Ammon's horn (tissue), 1 donor: ENCODE measurements around the gene LIPC.
A peak's percentile ranks its signal among the peaks of the same experiment; 100 is the strongest.

Source experiments
- DNase-seq: peaks from one replicate; pipeline ENCODE4 v3.0.0-alpha.2; 2016; ENCODE audit warnings: low spot score

Gene LIPC

DNA sequence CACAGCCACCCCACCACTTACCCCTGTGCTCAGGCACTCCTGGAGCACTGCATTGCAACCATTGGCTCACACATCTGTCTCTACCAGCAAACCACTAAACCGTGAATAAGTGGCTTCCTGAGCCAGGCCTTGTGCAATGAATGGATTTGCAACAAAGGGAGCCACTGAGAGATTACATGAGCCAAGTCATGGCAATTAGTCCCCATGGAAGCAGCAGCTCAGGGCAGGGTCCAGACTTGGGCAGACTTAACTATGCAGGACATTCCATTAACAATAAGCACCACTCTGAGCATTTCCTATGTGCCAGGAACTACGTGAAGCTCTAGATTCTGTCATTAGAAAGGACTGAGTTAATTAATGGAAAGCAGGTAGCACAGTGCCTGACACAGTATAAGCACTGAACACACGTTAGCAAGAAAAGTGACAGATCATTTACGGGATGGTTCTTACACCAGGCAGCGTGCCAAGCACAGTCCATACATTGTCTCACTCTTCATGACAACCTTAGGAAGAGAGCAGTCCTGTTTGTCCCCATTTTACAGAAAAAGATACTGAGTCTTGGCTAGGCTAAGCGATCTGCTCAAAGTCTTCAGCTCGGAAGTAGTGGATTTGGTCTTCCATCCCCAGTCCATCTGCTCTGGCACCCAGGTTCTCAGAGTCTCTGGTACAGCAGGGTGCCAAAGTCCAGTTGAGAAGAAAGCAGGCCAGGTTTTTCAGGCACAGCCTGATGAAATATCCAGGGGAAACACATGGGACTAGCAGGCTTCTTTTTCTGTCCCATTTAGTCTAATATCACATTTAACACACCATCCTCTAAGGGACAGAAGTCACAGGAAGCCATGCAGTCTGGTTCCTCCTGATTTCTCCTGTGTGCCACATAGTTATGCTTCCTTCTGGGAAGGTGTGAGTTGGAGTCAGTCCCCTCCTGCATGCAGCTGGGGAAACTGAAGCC lies 44.1 kb downstream of the LIPC start:
- peak; percentile 58 for DNase-seq

DNA sequence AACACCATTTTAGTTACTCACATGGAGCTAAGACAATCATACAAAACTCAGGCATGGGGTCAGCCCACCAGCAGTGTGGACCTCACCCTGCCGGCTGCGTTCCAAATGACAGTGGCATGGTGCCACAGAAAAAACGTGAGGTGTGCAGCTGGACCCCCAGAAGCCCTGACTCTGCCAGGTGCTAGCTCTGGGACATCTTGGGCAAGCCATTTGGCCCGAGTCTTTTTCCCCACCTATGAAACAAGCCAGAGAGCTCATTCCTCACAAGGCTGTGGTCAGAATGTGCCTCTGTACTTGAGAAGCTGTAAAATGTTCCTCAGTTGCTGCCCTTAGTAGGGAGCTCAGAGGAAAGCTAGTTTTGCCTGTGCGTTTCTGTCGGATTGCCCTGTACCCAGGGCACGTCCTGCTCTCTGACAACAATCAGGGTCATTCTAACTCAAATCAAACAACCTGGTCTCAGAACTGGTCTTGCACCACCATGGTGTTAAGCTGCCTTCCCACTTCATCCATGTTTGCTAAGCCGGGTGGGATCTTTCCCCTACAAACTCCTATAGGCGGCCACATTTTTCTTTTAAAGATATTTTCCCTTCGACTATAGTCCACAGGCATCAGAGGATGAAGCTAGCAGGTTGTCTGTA lies 44.9 kb downstream of the LIPC start:
- no peak for DNase-seq

DNA sequence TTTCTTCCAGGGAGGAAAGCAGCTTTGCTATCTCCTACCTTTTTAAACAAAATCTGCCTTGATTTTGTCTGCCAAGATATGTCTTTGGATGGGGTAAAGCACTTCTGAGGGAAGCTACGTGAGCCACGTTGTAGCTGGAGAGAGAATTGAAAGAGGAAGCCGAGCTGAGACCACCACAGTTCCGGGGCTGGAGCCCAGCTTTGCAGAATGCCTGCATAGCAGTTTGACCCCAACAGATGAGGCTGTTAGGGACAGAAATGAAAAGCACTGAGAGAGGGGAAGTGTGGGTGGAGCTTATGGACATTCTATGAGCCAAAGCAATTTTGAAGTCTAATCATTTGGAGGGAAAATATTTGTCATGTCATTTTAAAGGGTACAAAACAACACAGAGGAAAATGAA lies 45.4 kb downstream of the LIPC start:
- peak; percentile 49 for DNase-seq

DNA sequence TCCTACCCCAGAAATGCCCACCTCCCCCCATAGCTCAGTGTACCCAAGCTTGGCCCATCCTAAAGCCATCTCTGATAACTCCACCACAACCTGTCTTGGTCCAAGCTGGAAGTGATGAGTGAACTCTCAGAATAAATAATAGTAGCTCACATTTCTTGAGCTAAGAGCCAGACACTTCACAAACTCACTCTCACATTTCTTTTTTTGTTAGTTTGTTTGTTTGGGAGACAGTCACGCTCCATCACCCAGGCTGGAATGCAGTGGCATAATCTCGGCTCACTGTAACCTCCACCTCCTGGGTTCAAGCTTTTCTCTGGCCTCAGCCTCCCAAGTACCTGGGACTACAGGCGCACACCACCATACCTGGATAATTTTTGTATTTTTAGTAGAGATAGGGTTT lies 46.2 kb downstream of the LIPC start:
- DNase-seq = no peak

DNA sequence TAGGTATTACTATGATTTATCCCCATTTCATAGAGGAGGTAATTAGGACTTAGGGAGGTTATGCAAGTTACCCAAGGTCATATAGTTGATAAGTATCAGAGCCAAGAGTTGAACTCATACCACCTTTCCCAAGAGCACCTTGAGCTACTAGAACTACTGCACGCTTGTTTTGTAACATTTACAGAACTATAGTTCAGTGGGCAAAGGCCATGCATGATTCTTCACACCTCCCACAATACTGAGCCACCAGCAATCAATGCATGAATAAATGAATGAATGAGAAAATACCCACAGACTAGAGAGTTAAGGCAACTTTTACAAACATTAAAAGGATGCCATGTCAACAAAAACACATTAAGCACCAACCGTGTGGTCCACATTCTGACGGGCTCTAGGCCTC lies 46.8 kb downstream of the LIPC start:
- DNase-seq = no peak

DNA sequence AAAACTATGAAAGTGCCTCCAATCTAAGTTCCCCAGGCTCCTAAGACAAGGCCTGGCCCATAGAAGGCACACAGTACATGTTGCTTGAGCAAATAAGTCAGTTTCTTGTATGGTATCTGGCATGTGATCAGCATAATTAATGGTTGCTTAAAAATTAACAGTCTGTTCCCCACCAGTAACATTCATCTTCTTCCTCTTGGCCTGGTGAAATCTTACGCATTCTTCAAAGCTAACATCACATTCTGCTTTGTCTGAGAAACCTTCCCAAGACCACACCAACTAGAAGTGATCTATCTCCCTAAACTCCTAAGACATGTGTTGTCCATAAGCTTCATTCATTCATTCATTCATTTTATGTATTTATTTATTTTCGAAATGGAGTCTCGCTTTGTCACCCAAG lies 48.1 kb downstream of the LIPC start:
- no peak for DNase-seq

DNA sequence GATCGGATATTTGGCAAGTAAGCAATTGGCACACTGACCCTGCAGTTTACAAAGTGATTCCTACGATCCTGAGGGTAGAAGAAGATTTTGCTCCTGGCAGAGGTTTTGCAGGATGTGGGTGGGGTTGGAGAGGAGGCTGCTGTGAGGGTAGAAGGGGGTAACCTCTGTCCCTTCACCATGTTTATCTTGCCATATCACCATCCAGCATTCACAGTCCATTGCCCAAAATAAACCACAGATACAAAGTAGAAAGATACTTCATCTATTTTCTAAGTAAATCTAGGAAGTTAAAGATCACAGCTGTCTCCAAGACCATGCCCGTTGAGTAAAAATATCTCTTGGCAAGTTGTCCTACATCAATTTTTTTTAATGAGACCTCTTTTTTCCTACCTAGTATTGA lies 51.6 kb downstream of the LIPC start:
- no peak for DNase-seq

DNA sequence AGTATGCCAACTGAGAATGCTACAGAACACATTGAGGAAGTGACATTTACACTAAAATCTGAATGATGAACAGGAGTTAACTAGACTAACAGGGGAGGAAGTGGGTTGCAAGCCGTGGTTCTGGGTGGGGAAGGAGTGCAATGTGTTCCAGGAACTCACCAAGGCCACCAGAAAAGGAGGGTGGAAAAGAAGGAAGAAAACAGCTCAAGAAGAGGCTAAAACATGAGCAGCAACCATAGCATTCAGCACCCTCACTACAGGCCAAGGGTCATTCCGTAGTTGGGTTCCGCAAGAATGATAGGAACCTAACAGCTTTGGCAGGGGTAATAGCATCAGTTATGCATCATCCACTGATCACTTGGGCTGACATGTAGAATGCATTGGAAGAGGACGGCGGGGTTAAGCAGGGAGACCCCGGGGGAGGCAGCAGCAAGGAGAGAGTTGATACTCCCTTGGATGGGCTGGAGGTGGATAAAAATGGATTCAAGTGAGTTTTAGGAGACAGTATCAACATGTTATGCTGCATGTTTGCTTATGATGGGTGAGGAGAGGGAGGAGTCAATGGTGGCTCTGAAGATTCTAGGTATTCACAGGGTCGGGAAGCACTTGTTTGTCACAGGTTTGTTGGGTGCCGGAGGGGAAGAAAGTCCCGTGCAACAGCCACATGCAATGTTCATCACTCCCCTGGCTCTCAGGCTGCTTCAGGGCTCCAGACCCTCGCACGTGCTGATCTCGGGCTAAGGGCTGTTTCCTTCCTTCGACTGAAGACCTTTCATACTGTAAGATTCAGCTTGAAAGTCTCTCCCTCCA lies 53.2 kb downstream of the LIPC start:
- DNase-seq = peak; percentile 60

DNA sequence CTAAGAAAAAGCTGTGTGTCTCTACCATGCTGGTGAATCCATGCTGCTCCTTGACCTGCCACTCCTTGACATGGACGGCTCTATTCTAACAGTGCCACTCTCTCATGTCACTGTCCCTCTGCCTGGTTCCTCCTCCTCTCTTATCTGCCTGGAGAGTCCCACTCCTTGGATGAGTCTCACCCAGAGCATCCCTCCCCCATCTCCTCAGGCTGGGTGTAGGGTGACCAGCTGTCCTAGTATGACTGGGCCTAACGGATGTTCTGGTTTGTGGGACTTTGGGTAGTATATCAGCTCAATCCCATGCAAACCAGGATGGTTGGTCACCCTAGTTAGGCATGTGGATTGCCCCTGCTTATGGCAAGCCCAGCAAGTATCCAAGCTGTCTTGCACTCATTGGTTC lies 54.3 kb downstream of the LIPC start:
- no peak for DNase-seq

DNA sequence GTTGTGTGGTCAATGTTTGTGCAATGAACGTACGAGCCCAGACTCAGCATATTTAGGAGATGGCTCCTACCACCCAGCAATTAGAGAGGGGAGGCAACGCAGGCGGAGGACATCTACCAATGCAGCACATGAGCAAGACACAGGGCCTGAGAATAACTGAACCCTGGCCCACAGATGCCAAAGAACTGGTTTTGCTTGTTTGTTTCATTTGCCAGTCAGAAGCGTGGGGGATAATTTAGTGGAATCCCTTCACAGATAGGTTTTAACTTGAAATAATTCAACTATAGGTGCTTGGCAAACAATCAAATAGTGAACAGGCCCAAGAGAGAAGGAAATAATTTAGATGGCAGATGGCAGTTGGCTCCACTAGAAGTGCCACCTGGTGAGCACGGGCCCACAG lies 54.8 kb downstream of the LIPC start:
- DNase-seq = no peak

DNA sequence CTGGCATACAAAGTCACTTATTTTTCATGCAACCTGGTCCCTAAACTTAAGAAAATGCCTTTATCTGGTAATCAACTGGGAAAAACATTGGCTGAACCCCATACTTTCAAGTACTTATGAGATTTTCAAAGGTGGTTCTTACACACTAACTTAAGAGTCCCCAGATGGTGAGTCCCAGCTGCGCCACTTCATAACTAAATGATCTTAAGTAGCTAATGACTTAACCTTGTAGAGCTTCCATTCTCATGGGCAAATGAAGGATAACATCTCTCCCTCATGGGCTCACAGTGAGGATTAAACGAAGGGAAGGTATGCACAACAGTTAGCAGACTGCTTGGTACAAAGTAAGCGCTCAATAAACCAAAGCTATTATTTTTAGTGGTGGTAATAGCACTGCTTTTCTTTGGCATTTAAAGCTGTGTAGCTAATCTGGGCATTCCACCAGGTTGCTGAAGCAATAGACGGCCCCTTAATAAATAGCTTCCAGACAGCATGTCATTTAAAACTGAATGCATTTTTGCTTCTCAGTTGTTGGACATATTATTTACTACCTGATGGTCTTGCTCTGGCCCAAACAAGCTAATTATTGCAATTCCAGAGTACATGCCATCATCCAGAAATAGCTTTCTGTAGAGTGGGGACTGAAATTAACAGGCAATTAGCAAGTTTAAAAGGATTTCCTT lies 55.4 kb downstream of the LIPC start:
- DNase-seq = no peak

DNA sequence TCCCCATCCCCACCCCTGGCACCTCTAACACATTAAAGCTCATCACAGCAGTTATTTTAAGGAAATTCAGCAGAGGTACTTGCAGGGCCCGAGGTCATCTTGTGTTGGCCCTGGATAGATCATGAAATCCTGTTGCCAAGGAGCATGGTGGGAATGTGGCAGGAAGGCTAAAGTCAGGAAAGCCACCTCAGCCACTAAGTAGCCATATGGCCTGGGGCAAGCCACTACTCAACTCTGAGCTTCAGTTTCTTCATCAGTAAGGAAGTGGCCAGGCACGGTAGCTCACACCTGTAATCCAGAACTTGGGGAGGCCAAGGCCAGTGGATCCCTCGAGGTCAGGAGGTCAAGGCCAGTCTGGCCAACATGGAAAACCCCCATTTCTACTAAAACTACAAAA lies 55.9 kb downstream of the LIPC start:
- DNase-seq = no peak

DNA sequence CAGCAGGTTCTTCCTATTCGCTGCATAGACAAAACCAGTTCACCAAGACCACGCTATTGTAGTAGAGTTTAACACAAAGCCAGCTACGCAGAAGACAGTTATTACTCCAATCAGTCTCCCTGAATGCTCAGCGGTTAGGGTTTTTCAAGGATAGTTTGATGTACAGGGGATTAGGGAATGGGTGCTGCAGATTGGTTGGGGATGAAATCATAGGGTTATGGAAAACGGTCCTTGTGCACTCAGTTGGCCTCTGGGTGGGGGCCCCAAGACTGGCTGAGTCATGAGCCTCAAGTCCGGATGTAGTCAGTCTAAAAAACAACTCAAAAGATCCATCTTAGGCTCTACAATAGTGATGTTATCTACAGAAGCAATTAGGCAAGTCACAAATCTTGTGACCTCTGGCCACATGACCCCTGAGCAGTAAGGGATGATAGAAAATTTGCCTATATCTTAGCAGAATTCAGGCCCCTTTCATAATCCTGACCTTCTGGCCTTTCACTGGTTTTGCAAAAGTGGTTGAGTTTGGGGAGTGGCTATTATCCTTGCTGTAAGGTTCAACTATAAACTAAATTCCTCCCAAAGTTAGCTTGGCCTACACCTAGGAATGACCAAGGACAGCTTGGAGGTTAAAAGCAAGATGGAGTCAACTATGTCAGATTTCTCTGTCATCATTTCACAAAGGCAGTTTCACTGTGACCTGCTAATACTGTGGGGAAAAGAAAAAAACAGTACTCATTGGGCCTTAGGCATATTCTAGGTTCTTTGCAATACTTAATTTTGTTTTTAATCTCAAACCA lies 57.7 kb downstream of the LIPC start:
- no peak for DNase-seq

DNA sequence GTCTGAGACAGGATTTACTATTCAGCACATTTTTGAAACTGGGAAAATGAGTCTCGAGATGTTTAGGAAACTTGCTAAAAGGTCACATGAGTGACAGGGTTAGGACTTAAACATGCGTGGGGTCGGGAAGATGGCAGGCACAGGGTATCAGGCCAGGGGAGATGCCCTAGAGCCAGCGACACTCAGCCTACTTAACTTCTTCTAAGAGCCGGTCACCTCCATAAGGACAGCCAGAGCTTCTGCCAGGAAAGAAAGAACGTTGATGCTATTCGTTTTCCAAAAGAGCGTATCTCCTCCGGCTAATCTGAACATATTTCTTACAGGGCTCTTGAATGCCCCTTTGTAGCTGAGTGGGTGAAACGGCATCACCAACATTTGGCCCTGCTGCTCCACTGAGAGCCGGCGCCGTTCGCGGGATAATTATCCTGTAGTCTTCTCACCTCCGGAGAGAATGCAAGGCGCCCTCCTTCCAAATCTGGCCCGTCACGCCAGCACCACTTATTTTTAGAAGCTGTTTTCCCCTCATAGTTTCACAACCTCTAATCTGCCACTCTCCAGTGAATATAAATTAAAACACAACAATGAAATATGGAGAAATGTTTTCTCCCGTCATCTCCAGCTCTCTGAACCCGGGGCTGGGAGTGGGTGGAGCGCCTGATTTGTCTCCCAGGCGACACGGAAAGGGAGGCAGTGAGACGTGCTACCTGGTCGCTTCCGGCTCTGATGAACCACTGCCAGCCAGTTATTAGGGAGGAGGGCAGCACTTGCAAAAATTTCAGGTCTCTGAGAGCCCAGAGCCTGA lies 58.5 kb downstream of the LIPC start:
- DNase-seq = no peak

DNA sequence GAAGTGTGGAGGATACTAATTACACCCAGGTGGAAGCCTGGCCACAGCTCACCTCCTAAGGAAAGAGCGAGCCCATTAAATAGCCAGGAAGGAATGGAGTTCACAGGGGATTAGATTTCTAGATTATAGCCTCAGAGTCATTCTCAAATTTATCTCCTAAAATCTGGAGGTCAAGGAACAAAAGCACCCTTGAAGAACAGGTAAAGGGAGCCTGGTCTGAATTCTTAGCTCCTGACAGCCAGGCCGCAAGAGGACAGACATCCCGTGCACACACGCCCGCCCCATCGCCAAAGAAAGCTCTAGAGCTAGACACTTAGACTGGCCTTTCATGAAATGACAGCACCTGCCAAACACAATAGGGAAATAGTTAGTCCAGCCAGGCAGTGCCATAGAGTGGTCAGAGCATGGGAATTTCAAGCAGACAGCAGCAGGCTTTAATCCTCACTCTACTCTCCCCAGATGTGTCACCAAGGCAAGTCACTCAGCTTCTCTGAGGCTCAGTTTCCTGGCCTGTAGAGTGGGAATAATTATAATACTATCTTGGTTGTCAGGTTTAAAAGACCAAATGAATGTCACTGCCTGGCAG lies 59.2 kb downstream of the LIPC start:
- no peak for DNase-seq

DNA sequence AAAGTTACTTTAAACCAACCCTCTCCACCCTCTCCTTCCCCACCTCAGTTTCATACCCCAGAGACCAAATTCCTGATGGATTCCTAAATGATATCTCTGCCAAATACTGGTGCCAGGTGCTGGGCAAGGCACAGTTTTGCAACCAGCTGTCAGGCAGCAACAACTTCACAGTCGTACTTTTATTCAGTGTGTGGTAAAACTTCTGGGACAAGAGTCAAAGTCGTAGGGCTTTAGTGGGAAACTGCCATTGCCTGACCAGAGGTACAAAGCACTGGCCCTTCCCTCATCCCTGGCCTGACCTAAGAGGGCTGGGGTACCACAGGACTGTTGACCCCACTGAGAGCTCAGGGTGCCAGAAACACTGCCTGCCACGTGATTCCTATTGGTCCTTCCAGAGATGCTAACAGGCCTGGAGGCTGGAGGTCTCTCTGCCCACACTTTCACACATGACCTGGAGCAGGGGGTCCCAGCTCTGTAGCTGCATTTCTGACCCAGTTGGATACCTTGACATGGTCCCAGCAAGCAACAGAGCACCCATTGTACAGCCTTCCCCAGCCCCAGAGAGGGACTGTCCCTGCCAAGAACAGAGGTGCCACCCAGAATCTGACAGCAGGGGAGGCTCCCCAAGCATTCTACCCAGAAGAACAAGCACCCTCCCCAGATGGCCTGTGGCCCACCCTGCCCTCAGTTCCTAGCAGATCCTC lies 59.9 kb downstream of the LIPC start:
- no peak for DNase-seq

DNA sequence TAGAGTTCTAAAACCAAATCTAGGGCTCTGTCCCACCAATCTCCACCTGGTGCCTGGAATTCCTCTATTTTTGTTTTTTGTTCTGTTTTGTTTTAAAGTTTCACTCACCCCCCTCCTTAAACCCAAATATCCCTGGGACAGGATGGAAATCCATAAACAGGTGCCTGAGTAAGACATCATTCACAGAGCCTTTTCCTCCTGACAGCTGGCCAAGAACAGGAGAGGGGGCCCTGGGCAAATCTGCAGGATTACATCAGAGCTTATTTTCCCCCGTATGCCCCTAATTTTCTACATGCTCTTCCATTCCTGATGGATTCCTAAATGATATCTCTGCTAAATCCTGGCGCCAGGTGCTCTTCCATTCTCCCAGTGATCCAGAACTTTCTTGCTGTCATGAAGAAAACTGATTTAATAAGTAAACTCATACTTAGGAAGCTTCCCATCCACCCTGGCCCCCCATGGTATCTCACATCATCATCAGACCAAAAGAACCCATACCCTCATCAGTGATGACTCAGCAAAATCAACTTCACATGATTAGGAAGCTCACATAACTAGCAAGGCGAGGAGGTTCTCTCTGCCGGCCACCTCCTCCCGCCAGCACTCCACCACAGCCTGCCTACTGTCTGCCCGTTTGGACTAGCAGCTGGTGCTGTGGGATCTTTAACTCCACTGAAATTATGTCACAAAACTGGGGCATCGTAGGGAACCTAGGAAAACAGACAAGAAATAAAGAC lies 61.0 kb downstream of the LIPC start:
- no peak for DNase-seq

DNA sequence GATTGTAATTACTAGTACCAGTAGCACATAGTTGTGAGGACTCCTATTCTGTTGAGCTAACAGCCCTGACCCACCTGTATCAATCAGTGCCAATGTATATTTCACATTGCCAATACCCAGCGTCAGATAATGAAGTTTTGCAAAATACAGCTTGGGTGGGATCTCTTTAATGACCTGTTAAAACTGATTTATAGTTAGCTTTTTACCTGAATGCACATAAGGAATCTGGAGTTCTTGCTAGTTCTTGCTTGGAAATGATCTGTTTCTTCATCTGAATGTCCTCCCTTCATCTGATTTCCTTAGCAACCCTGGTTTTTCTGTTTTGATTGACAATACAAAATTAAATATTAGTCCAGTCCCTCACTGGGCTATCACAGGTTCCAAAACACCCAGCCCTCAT lies 62.8 kb downstream of the LIPC start:
- DNase-seq = no peak
